ENCODE data around the gene MFAP1.
A peak's percentile ranks its signal among the peaks of the same experiment; 100 is the strongest.
"Not testable (repeated sequence)": the region's sequence is repeated elsewhere in the genome, so short reads cannot be mapped to it uniquely, and the experiment has no call there.

The MFAP1 gene

GRCh38 chr15:43815064-43815463 lies 9.4 kb downstream of the MFAP1 start:
- DNase-seq (ENCODE audit: low spot score) = not testable (repeated sequence)

DNA sequence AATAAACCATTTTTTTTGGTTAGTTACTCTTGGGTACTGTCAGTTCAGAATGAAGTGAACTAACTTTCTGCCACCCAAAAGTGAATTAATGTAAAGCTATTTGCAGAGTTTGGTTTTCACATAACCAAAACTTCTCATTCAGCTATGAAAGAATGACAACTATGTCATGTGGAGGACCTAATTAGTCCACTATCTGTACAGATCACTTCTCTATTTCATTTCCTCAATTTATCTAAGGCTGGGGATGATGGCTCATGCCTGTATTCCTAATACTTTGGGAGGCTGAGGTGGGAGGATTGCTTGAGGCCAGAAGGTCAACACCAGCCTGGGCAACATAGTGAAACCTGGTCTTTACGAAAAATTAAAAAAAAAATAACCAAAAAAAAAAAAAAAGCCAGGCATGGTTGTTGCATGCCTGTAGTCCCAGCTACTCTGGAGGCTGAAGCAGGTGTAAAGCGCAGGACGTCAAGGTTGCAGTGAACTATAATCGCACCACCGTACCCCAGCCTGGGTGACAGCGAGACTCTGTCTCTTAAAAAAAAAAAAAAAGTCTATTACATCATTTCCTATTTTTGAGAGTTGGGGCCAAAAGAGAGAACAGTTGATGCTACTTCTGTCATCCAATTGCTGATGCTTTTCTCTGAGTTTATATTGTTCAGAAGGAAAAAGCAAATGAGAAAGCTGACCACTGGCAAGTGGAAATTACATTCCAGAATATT lies 15.4 kb downstream of the MFAP1 start:
- DNase-seq (ENCODE audit: low spot score) = no peak

DNA sequence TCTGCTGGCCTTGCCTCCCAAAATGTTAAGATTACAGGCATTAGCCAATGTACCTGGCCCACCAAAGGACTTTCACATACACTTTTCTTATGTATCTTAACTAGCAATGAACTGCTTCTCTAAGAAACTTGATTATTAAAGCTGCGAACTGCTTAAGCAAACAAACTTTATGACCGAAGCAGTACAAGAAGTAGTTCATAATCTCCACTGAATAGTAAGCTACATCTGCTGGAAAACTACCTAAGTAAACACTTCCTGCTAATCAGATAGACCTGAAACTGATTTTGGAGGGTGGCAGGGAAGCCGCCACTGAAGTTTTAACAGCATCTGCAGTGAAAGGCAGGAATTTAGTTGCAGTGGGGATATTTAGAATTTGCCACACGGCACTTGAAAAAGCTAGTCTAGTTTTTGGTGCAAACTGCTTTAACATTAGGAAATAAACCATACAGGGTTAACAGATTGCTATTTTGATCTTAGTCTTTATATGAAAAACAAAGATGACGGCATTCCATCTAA lies 16.0 kb downstream of the MFAP1 start:
- no peak for DNase-seq (ENCODE audit: low spot score)

- not testable (repeated sequence) for DNase-seq (ENCODE audit: low spot score)
Observed at GRCh38 chr15:43802676-43803075, 21.8 kb downstream of the MFAP1 start.

- DNase-seq (ENCODE audit: low spot score) = peak; percentile 85
Observed at GRCh38 chr15:43800286-43801141, 24.0 kb downstream of the MFAP1 start, which contains the start of gene HYPK. Gene HYPK (plus strand): TSS chr15:43800599. CDS start chr15:43800623, 24 bp downstream.

DNA sequence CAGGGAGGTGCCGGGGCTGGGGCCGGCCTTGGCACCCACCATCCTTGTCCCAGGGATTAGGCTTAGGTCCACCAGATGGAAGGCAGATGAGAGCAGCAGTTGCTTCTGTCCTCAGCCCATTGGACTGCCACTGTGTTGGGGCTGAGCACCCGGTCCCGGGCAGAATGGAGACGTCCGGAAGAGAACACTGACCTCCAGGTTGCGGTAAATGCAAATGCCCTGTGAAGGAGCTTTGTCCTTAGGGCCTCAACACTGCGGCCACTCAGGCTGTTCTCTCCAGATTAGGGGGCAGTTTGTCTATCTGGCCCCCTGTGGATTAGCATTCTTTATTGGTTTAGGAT lies 24.6 kb downstream of the MFAP1 start, which contains the start of gene SERINC4:
Gene SERINC4 (minus strand): TSS at position 276 of the 341 bp plus-strand sequence. CDS start 234 bp downstream, at position 42.
- no peak for DNase-seq (ENCODE audit: low spot score)

- DNase-seq (ENCODE audit: low spot score) = no peak
Observed at GRCh38 chr15:43799209-43799944, 25.1 kb downstream of the MFAP1 start.

GRCh38 chr15:43796566-43796965 lies 27.9 kb downstream of the MFAP1 start:
- DNase-seq (ENCODE audit: low spot score) = no peak

GRCh38 chr15:43795997-43796396 lies 28.5 kb downstream of the MFAP1 start:
- no peak for DNase-seq (ENCODE audit: low spot score)

DNA sequence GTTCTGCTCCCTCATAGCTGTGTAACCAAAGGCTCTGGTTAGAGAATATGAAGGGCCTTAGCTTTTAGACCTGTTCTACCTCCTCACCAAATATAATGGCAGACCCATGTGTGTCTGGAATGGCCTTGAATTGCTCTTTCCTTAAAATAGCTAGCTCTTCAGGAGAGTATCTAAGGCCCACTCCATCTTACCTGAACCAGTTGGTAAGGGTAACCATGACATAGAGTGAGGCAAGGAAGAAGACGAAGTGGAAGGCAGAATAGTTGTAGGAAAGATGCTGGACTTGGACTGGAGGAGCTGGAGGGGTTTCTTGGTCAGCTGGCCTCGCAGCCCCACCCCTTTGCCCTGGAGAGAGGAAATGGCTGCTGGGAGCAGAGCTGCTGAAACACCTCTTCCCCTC lies 29.3 kb downstream of the MFAP1 start:
- no peak for DNase-seq (ENCODE audit: low spot score)

- DNase-seq (ENCODE audit: low spot score) = no peak
Observed at GRCh38 chr15:43794269-43795037, 30.0 kb downstream of the MFAP1 start.

DNA sequence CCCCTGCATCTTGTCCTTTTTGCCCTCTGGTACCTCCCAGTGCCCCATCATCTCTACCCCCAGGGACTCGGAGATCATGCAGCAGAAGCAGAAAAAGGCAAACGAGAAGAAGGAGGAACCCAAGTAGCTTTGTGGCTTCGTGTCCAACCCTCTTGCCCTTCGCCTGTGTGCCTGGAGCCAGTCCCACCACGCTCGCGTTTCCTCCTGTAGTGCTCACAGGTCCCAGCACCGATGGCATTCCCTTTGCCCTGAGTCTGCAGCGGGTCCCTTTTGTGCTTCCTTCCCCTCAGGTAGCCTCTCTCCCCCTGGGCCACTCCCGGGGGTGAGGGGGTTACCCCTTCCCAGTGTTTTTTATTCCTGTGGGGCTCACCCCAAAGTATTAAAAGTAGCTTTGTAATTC lies 30.8 kb downstream of the MFAP1 start:
- DNase-seq (ENCODE audit: low spot score) = no peak

DNA sequence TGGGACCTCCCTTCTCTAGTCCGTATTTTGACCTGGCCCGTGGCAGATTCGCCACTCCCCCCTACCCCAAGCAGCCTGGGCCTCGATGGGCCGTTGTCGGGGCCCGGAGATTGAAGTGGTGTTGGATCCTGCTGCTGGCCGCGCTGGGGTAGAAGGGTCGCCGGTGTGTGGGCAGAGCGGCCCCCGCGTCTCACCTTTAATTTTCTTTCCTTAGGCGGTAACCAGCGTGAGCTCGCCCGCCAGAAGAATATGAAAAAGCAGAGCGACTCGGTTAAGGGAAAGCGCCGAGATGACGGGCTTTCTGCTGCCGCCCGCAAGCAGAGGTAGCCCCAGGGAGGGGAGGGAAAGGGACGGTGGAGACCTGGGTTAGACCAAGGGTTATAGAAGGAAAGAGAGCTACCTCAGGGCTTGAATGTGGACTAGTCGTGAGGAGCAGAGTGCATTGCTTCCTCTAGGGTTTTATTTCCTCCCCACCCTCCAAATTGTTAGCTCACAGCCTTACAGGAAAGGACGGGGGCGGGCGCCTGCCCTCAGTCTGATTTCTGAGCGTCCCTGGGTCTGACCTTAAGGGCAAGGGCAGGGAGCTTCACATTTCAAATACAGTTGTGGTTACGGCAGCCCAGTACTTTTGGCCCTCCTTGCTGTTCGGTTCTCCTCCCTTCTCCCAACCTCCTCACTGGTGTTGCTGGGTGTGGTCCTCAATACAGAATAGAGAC lies 31.6 kb downstream of the MFAP1 start:
- DNase-seq (ENCODE audit: low spot score) = peak; percentile 70

DNA sequence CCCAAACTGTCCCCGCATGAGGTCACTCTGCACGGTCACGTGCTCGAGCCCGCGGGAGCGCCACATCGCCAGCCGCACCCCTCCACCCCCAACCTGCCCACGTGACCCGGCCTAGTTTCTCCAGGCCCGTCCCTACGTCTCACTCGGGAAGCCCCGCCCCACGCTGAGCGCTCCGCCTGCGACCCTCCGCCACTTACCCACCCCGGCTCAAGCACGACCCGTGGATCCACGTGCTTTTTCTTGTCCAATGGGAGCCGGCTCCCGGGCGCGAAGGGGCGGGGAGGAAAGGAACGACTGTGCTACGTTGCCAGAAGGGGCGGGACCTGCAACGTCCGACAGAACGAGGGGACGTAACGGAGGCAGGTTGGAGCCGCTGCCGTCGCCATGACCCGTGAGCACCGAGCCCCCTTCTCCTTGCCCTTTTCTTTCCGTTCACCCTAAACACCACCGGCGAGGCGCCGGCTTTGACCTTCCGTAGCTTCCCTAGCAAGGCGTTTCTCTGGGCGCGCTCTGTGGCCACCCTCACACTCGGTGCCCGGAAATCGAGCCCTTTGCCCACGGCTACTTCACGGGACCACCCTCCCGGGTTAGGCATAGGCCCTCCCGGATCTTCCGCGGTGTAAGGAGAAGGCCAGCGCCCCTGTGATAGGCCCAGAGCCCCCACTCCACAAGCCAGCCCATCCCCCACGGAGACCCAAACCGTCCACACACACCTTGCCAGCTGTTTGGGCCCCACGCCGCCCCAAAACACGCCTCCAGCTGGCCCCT lies 32.3 kb downstream of the MFAP1 start, which contains the start of gene SERF2:
Gene SERF2 (plus strand): TSS at position 328 of the 768 bp plus-strand sequence. CDS start 57 bp downstream, at position 385.
- DNase-seq (ENCODE audit: low spot score) = peak; percentile 100

DNA sequence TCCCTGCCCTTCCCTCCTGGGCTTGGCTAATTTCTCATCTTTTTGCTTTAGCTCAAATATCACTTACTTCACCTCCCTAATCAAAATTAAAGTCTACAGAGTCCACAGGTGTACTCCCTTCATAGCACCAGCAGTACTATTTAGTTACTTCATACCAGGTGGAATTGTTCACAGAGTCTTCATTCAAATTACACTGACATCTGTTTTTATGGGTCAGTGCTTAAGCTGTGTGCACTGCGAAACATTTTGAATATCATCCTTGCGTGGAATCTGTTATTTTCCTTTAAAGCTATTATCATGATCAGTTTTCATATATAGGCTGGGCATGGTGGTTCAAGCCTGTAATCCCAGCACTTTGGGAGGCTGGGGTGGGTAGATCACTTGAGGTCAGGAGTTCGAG lies 35.1 kb downstream of the MFAP1 start:
- DNase-seq (ENCODE audit: low spot score) = no peak

DNA sequence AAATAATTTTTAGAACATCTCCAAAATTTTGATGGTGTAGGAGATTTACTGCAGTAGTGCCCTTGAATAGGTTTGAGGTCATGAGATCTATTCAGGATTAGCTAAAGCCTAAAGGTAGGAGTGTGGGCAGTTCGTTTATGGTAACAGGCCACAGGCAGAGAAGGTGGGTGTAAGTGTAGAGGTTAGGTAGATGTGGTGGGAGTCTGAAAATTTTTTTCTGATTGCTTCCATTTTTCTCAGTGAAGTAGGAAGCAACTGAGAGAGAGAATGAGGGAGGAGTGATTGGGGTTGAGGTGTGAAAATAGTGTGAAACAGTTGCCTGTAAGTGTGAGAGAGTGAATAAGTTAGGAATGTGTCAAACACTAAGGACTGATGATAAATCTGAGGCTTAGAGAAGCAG lies 45.5 kb downstream of the MFAP1 start:
- DNase-seq (ENCODE audit: low spot score) = no peak

DNA sequence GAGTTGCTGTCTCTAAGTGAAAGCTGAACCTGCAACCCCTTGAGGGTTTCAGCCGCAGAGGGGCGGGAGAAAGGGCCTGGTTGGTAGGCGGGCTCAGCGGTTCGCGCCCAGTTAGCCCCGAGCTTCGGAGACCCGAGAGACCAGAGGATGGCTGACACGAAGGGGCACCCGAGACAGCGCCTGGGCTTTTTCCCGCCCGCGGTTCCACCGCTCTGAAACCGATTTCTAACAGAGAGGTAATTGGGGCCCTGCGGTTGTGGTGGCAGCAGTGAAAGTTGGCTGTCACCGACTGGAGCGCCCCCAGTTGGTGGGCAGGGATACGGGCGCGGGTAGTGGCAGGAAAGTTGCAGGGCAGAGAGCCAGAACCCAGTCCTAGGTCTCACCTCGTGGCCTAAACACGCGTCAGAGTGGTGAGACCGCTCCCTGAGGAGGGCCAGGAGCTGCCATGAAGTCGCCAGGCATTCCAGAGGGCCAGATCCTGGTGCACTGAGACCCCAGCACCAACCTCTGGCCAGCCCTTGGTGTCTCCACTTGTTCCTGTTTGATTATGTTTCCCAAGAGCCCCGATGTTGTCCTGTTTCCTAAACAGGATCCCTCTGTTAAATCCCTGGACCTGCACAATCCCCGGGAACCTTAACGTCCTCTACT lies 47.1 kb downstream of the MFAP1 start:
- peak; percentile 70 for DNase-seq (ENCODE audit: low spot score)

DNA sequence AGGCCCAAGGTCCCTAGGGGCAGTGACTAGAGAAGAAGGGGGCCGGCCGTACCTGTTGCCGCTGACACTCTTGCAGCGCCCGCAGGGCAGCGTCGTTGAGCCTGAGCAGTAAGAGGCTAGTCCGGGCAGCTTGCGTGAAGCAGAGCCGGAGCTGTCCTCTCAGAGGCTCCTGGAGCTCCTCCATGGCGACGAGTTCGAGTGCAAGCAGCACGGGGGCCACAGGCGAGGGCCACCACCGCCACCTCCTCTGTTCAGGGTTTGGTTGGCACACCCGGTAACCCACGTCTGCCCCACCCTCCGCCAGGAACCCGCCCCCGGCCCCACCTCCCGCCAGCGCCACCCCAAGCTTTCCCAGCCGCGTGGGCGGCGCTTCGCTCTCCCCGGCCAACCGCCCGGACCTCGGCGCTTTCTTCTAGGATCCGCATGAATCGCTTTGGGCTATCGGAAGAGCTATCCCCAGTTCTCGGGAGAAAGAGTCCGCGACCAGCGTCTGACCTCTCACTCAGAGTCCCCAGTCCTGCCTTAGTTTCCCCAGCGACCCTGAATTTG lies 47.7 kb downstream of the MFAP1 start, which contains the start of gene ELL3:
Gene ELL3 (minus strand): TSS at position 249 of the 549 bp plus-strand sequence. CDS start 65 bp downstream, at position 184.
- peak; percentile 66 for DNase-seq (ENCODE audit: low spot score)
